Calu3 (cell line): ENCODE data around the gene PNPLA5. TPM values are rescaled to one million over a fixed set of nuclear protein-coding genes. Genes with fewer than 3 reads are reported as not detected.

Source experiments
- BruUV-seq: library from RNA; stranded (reverse); fragments of 400-500 nt; replicated peaks from 2 replicates; lab custom pipeline; 2021; lab: Mats Ljungman, UMichigan
- CTCF ChIA-PET: fragments of 300-600 bp; sonication (Branson Sonifier 250); formaldehyde crosslinking; loops from one replicate; lab custom pipeline; 2022; ENCODE audit warnings: antibody characterized with exemption; lab: Charles Lee
- DNase-seq: peaks from one replicate; pipeline ENCODE4 v3.0.0; 2022
- H3K27ac Mint-ChIP-seq: one replicate; pipeline ENCODE4 v1.8.0; 2022; ENCODE audit warnings: mixed read lengths; ENCODE audit not compliant: unreplicated experiment
- H3K27me3 Mint-ChIP-seq: one replicate; pipeline ENCODE4 v1.8.0; 2022; ENCODE audit warnings: mixed read lengths; ENCODE audit not compliant: unreplicated experiment
- H3K36me3 Mint-ChIP-seq: one replicate; pipeline ENCODE4 v1.8.0; 2022; ENCODE audit warnings: mild to moderate bottlenecking, moderate library complexity, mixed read lengths; ENCODE audit not compliant: insufficient read depth, unreplicated experiment
- H3K4me1 Mint-ChIP-seq: one replicate; pipeline ENCODE4 v1.8.0; 2022; ENCODE audit warnings: mild to moderate bottlenecking, low read depth, mixed read lengths; ENCODE audit not compliant: unreplicated experiment
- H3K4me3 Mint-ChIP-seq: one replicate; pipeline ENCODE4 v1.8.0; 2022; ENCODE audit warnings: mild to moderate bottlenecking, low read depth, moderate library complexity, mixed read lengths; ENCODE audit not compliant: unreplicated experiment
- H3K9me3 Mint-ChIP-seq: one replicate; pipeline ENCODE4 v1.8.0; 2022; ENCODE audit warnings: low read depth, mixed read lengths; ENCODE audit not compliant: unreplicated experiment
- CTCF ChIP-seq: fragments of 200-600 bp; IDR thresholded peaks from one replicate; pipeline ENCODE4 v1.8.0; 2022; ENCODE audit warnings: antibody characterized with exemption; ENCODE audit not compliant: unreplicated experiment
- intact Hi-C: fragments of 100-400 bp; cut with micrococcal nuclease; formaldehyde crosslinking; loops from one replicate; pipeline ENCODE4 v1.10.0; 2022; ENCODE audit not compliant: unreplicated experiment
- total RNA-seq: library from RNA; stranded (reverse); gene quantifications from 2 replicates; pipeline ENCODE4 v1.2.3, GENCODE V29; 2022

PNPLA5 gene
- total RNA-seq, 1 experiment from 2014 or later = not detected

- H3K4me3 Mint-ChIP-seq = no peak overlapping the region
- H3K4me1 Mint-ChIP-seq = peaks cover 11% of the 10 kb centered on the region
- H3K36me3 Mint-ChIP-seq = peaks cover 30% of the 10 kb centered on the region
- BruUV-seq = no TSS peak
- no peak for TF ChIP-seq CTCF
- H3K9me3 Mint-ChIP-seq = no peaks in the 10 kb centered on the region
- CTCF ChIA-PET = no interaction called here
- no peak for DNase-seq
- H3K27ac Mint-ChIP-seq = no peak overlapping the region
- no peaks in the 10 kb centered on the region for H3K27me3 Mint-ChIP-seq
- intact Hi-C loops = no loop called here
Observed at GRCh38 chr22:43928468-43928867, 36.7 kb upstream of the PNPLA5 start.

- CTCF ChIA-PET = interaction anchor here (1.4 kb wide), 1 partner anchor 45 kb away, joined by 4 read pairs; no protein-coding TSS in a partner anchor
- H3K27ac Mint-ChIP-seq = no peak overlapping the region
Observed at GRCh38 chr22:43926349-43926710, 34.5 kb upstream of the PNPLA5 start.

GRCh38 chr22:43925433-43926348 lies 33.9 kb upstream of the PNPLA5 start:
- CTCF ChIA-PET = interaction anchor here (1.4 kb wide), 1 partner anchor 44 kb away, joined by 4 read pairs; no protein-coding TSS in a partner anchor

More at GRCh38 chr22:43926349-43926710, 34.5 kb upstream of the PNPLA5 start:
- no TSS peak for BruUV-seq
- Mint-ChIP-seq H3K27me3 (no peaks in the 10 kb centered on the region), H3K4me1 (peaks cover 32% of the 10 kb centered on the region), H3K36me3 (peaks cover 36% of the 10 kb centered on the region), H3K4me3 (no peak overlapping the region), H3K9me3 (no peaks in the 10 kb centered on the region)
- no peak for DNase-seq
- intact Hi-C loops = no loop called here
- TF ChIP-seq CTCF = no peak

GRCh38 chr22:43924877-43925276 lies 33.1 kb upstream of the PNPLA5 start:
- Mint-ChIP-seq H3K27ac (peak overlapping the region; percentile 60), H3K4me3 (peak overlapping the region; percentile 91), H3K27me3 (no peaks in the 10 kb centered on the region), H3K36me3 (peaks cover 31% of the 10 kb centered on the region), H3K4me1 (peaks cover 42% of the 10 kb centered on the region), H3K9me3 (no peaks in the 10 kb centered on the region)
- CTCF ChIA-PET = no interaction called here
- intact Hi-C loops = no loop called here
- DNase-seq = no peak
- no TSS peak for BruUV-seq
- no peak for TF ChIP-seq CTCF

More at GRCh38 chr22:43925433-43926348, 33.9 kb upstream of the PNPLA5 start:
- Mint-ChIP-seq H3K4me1 (peaks cover 39% of the 10 kb centered on the region), H3K27ac (no peak overlapping the region), H3K27me3 (no peaks in the 10 kb centered on the region), H3K9me3 (no peaks in the 10 kb centered on the region), H3K4me3 (peak overlapping the region; percentile 91), H3K36me3 (peaks cover 34% of the 10 kb centered on the region)
- TSS peak; percentile 43 for BruUV-seq
- no peak for TF ChIP-seq CTCF
- DNase-seq = no peak
- intact Hi-C loops = no loop called here
